Astrocyte of the hippocampus (primary cell): ENCODE data around the gene STXBP6.

Experiments used
- DNase-seq: peaks from one replicate; pipeline ENCODE4 v3.0.0; 2011; ENCODE audit warnings: low read depth, low spot score

STXBP6 gene

DNA sequence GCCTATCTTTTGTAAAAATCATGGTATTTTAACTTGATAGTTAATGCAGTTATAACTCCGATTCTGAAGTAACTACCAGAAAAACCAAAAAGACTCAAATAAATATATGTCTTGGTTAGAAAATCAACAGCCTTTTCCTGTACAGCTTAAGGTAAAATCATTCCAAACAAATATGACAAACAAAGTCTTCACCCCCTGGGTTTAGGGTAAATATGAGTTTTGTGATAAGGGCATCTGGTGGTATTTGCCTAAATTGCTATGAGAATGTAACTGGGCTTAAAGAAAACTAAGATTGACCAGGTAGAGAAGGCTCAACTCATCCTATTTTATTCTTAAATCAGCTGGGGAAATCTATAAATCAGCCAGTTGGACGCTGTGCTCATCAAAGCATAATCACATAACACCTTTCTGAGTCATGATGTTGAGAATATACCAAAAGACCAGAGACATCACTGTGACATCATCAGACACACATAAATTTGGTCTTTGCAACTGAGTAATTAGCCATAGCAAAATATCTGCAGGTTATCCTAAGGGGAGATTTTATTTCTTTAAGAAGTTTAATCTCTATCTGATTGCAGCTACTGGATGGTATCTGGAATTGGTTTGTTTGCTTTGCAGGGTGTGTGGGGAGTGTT lies 133.9 kb downstream of the STXBP6 start:
- no peak for DNase-seq

DNA sequence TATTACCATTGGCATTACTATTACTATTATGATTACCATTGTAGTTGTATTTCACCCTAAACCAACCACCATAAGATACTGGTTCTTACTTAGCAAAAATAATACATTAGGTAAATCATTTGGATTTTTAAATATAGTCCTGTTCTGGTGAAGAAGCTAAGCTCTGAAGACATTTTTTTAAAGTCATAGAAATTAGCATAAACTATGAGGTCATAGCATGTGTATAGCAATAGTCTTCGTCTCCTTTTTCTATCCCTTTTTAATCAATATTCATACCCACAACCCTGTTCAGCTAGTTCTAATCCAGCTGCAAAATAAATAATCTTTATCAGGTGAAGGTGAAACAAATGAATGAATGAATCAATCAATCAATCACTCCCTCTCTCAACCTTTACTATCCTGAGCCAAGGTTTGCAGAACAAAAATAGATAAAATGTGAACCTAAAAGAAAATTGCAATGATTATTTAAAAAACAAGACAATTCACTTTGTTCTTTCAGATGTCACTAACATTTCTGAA lies 134.5 kb downstream of the STXBP6 start:
- DNase-seq, result no peak

DNA sequence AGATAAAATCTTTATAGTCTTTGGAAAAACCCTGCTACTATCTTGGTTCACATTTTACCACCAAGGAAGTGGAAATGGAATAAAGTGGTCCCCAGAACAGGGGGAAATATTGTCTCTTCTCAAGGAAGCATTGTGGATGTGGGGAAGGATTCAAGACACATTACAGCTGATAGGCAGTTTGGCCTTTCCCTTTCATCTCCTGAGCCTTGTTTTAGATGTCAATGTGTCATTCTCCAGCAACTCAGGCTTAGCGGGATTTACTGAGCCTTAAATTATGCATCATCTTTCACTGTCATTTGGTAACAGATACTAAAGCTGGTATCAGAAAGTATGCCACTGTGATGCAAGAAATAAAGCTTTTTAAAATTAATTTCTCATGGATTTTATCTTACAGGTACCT lies 136.2 kb downstream of the STXBP6 start:
- DNase-seq, result no peak

DNA sequence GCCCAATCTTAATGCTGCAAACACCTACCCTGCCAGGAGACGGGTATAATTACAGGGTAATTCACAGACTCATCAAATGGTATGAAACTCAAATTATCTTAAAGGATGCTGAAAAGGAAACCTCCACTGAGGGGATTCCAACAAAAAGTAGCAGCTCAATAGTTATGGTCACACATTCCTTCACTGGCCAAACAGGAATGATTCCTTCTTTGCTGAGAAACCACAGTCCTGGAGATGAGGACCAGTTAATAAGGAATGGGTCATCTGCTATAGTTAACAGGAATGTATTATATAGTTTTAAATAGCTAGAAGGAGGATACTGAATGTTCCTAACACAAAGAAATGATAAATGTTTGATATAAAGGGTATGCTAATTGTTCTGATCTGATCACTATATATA lies 136.9 kb downstream of the STXBP6 start:
- DNase-seq, result peak; percentile 36

DNA sequence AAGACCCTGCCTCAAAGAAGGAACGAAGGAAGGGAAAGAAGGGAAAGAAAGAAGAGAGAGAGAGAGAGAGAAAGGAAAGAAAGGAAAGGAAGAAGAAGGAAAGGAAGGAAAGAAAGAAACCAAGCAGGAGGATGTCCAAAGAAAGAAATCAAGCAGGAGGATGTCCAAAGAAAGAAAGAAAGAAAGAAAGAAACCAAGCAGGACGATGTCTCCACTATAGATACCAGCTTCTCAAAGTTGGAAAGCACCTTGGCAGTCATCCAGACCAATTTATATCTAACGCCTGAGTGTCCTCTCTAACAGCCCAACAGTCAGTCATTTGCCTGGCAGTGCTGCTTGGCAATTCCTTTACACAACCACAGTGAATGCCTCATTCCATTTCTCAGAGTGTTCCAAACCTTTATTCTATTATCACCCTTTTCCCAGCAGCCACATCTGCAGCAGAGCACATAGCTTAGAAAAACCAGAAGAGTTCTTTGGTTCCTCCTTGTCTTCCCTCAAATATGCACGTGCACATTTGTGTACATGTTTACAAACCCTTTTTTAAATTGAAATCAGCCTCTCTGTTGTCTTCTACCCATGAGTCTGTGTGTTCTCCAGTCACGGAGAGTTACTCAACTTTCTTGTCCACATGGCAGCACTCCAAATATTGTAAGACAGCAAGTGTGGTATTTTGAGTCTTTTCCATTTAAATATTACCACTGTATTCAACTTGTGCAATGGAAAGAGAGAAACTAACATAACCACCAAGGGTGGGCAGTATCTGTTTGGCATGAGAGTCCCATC lies 138.4 kb downstream of the STXBP6 start:
- peak; percentile 76 for DNase-seq

DNA sequence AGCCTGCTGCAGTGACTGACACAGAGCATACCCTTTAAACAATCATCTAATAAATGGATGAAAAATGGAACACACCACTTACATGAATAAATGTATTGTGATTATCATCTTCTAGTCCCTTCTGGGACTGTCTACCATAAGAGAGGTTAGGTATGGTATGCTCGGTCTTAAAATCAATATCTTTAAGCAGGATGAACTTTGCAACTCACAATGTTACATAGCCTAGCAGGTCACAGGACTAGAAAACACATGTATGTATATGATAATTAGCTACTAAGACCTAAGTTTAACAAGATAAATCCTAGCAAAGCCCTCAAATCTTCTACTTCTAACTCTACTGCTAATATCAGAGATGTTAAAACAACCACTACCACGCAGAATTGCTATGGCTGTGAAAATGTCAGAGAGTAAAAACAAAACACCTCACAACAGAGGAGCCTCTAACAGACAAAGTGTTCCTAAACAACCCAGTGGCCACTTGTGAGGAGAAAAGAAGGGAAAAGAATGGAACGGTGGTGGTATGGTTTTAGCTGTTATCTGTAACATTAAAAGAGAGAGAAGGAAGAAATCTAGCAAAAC lies 139.4 kb downstream of the STXBP6 start:
- DNase-seq, result no peak

DNA sequence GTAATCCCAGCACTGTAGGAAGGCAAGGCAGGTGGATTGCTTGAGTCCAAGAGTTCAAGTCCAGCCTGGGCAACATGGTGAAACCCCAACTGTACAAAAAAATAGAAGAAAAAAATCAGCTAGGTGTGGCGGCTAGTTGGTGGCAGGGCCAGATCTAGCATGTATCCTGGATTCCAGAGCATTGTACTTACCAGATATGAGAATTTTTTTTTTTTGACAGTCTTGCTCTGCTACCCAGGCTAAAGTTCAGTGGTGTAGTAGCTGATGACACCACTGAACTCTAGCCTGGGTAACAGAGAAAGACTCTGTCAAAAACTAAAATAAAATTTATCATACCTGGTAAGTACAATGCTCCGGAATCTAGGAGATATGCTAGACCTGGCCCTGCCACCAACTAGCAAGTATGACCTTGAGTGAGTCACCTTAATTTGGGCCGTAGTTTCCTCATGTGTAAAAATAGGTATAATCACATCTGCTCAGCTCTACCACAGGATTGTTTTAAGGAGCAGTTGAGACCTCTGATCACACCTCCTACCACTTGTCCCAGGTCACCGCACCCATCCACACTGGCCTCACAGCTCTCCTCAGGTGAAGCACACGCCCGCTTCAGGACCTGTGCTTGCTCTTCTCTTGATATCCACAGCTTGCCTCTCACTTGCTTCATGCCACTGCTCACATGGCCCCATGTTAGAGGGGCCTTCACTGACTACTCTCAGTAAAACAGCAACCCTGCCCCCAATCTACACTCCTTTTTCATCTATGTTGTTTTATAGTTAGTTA lies 140.2 kb downstream of the STXBP6 start:
- no peak for DNase-seq

DNA sequence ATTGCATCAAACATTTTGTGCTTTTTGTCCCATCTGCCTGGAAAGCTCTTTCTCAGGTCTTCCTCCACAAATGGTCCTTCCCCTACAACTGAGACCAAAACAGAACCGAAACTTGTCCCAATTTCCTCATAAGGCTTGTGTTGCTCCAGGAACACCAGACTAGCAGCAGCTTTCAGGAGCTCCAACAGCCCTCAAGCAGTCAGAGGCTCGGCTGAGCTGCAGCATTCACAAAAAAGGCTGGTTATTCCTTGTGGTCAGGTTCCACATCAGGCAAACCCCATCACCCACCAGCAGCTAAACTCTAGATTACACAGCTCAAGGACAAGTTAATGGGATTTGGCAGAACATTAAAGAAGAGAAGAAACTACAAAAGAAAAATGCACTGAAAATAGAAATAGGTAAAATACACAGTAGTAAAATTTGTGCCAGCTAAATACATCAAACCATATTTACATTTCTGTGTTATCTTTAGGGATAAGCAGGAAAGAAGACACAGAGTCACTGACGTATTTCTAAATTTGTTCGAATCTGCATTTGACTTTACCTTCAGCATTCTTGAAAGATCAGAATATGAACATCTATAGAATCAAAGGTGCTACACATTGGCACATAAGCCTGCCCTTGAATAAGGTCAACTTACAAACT lies 141.2 kb downstream of the STXBP6 start:
- no peak for DNase-seq

DNA sequence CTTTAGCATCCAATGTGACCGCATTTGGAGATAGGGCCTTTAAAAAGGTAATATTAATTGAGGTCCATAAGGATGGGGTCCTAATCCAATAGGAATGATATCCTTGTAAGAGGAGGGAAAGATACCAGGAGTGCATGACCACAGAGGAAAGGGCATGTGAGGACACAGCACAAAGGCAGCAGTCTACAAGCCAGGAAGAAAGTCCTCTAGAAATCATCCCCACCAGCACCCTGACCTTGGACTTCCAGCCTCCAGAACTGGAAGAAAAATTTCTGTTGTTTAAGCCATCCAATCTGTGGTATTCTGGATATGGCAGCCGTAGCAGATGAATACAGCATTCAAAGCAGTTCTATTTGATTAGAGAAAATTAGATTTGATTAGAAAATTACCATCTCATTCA lies 145.4 kb downstream of the STXBP6 start:
- DNase-seq, result no peak

DNA sequence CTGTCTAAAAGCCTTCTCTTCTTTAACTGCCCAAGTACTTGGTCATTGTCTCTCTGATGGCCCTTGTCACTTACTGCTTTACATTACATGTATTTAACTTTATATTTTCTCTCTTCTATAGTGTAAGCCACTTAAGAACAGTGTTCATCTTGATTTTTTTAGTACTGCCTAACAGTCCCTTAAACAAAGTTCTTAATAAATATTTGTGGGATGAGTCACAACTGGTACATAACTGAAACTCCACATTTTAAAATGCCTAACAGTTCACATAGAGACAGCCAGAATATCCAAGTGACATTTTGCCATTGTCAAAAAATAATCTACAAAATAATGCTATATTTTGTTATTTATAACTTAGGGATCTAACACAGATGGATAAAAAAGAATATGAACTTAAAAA lies 146.6 kb downstream of the STXBP6 start:
- DNase-seq, result peak; percentile 67

DNA sequence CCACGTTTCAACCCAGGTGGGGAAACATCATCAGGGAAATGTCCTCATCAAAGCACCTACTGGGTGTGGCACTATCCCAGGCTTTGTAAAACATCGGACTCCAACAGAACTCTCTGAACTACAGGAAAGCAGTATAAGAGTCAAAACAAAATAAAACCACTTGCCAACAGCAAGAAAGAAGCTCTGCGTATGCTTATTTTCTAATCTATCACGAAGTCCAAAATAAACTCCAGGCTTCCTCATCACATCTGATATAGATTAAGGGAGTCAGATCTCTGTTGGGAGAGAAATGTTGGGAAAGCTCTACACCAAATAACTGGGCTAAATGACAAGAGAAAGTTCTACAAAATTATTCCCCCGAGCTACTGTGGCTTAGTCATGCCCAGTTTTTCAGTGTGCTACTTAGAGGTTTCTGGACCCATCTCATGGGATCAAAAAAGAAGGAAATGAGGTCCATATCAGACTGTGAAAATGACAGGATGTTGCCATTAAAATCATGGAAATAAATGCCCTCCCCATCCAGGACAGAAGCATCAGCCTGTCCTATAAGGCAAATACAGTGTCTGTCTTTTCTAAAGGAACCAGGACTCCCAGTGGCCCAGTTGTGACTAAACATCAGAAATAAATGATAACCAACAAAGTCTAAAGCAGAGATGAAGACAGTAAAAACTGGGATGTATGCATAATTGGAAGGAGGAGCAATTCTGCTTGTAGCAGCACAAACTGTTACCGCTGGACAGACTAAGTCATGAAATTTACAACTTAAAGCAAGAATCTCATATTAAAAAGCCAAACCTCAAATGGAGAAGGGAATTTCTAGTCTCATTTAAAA lies 149.5 kb downstream of the STXBP6 start:
- DNase-seq, result no peak

DNA sequence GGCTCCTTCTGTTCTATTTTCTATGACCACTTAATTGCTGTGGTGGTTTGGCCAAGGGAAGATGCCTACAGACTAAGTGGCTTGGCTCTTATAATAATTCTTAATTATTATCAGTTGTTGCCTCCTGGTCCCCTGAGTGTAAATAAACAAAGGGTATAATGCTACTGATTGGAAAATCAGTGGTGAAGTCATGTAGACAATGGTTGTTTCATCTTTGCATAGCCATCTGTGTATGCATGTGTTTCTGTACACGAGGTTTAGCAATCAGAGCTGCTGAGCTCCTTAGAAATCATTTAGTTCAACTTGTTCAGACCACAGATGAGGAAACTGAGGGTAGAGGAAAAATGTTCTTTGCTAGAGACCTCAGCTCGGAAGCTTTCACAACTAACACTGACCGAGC lies 152.2 kb downstream of the STXBP6 start:
- no peak for DNase-seq

DNA sequence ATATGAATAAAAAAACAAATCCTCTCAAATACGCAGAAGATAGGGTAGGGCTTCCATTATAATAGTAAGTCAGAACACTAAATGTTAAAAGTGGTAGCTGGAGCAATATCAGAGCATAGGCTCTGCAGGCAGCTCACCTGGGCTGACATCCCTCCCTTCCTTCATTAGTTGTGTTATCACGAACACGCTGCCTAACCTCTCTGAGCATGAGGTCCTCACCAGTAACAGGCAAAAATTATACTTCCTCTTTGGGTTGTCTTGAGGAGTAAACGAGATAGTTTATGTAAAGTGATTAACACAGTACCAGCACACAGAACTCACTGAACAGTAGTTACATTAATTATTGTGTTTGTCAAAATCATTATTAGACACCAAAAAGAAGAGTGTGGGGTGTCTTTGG lies 154.3 kb downstream of the STXBP6 start:
- DNase-seq, result no peak

DNA sequence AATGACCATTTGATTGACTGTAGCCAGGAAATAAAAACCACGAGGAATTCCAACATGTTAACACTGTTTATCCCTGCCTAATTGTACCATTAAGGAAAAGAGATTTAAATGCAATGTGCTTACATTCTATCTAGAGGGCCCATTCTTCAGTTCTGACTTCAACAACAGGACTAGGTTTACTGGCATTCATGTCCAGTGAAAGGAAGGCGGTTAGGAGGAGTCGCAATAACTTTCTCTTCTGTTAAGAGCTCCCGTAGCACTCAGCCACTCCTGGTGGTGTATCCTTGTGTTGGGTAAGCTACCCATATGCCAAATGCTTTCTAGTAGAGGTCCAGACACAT lies 154.7 kb downstream of the STXBP6 start:
- DNase-seq, result peak; percentile 75

DNA sequence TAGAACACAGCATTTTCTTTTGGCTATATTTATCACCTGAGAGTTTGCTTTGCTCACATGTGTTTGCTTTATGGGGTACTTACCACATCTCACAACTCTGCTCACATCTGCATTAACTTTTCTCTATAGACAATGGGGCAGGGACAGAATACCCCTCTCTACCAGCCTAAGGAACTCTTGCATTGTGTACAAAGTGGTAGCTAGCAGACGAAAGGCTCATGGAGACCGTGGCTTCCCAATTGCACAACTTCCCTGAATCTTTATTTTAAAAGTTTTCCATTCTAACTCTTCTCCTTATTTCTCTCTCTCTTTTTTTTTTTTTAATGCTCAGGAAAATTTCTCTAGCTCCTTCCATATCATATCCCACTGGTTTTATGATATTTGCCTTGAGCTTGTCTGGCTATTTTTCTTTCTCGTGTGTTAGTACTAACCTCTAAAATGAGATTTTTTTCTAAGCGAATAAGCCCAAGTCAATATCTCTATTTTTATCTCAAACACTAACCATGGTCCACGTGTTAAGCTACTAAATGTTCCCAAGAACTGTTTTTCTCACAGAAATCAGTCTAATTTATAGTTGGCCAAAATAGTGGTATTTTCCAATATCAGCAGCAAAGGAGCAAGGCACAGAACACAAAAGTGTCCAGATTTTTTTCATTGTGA lies 155.2 kb downstream of the STXBP6 start:
- no peak for DNase-seq

DNA sequence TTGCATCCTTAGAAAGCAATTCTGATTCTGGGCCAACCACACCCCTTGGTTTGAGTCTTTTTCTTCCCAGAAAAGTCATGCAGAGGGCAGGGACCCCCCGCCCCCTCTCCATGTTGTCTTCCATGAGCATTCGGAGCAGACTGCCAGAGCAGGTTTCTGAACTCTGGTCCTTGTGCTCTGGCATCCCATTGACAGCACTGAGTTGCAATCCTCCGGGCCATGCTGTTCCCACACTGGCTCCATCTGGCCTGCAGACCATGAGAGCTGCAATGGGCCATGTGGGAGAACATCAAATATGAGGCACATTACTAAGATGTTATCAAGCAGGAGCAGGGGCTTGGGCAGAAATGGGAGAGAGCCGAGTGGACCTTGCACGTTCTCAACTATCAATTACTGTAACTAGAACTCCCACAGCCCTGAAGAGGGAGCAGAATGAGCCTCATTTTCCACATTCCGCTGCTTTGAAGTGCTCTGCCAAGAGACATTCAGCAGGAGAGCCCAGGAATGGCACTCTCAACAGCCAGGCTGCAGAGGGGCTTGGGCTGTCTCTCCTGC lies 157.4 kb downstream of the STXBP6 start:
- no peak for DNase-seq

DNA sequence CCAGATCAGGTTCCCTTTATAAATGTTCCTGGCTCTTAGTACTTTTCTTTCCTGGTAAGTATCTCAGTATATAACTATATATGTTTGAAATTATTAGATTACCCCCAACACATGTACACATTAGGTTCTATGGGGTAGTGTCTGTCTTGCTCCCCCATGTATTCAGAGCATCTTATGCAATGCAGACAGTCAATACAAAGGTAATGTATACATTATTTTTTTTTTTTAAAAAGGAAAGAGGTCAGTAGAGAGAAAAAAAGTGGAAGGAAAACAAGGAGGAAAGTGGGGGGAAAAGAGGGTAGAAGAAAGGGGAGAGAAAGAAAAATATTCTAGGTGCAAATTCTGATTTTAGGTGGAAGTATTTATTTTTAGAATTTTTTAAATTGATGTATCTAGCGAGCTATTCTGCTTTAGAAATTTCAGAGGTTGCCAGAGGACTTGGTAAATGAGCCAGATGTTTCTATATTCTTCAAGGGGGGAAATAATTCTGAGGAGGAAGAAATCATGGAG lies 157.9 kb downstream of the STXBP6 start:
- no peak for DNase-seq

DNA sequence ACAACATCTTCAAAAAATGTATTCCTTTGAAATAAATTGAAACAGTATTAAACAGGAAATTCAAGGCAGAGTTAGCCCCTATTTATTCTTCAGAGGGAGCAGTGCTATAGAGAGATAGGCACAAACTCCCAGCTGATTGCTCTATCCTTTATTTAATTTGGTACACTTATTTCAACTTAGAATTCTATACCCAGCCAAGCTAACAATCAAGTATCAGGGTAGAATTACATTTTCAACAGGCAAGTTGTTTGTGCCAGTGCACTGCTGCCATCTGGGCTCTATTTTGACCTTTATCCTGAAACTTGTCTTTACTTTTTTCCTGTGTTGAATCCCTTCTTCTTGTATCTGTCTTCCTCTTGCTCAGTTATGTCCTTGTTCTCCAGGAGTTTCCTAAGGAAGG lies 159.2 kb downstream of the STXBP6 start:
- DNase-seq, result no peak

DNA sequence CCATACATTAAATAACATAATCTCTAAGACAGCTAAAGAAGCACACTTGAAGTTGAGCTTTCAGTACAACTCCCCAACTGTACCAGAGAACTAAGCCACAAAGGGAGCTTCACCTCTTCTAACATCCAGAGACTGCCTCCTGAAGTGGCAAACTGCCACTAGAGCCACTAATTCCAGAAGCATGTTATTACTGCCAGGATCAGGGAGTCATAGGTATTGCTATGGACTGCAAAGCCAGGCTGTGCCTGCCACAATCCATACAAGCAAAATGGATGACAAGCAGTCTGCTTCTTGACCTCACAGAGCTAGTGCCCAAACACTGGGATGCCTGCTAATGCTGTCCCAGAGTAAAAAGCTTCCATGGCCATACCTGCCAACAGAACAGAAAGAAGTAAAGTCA lies 160.1 kb downstream of the STXBP6 start:
- peak; percentile 39 for DNase-seq

DNA sequence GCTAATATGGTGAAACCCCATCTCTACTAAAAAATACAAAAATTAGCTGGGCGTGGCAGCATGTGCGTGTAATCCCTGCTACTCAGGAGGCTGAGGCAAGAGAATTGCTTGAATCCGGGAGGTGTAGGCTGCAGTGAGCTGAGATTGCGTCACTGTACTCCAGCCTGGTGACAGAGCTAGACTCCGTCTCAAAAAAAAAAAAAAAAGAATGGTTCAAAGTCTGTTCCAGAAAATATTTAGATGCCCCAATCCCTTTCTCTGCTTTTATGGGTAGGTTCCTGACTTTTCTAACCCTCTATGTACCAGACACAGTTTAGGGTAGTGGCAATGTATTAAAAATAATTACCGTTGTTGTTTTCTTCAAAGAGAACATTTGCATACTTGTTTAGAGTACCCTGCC lies 161.4 kb downstream of the STXBP6 start:
- no peak for DNase-seq
